Measurements from ENCODE around the gene FOXL3.

DNA sequence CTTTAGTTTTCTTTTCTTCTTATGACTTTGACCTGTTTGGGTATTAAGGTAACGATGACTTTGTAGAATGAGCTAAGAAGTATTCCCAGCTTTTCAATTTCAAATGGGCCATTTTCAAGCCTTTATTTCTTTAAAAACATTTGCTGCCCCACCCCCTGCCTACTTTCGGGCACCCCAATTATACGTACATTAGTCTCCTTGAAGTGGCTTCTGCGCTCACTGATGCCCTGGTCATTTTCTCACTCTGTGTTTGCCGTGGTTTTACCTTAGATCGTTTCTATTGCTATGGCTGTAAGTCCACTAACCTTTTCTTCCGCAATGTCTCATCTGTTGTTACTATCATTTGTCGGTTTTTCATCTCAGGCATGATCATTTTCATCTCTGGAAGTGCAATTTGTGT lies 24.9 kb downstream of the FOXL3 start:
- TF ChIP-seq TAF1 (IDR thresholded peaks at IDR 0.05; ENCODE audit: borderline replicate concordance, insufficient read depth, low read length) (no peak), POLR2AphosphoS5 (IDR thresholded peaks at IDR 0.05; ENCODE audit: low read depth, low read length) (no peak), SIN3A (IDR thresholded peaks at IDR 0.05; ENCODE audit: borderline replicate concordance, insufficient read depth, low read length) (no peak), FOXP2 (optimal IDR thresholded peaks at IDR 0.05; ENCODE audit: borderline replicate concordance, extremely low read depth, extremely low read length, insufficient read depth) (no peak)
- TF ChIP-seq, protein P1, sequence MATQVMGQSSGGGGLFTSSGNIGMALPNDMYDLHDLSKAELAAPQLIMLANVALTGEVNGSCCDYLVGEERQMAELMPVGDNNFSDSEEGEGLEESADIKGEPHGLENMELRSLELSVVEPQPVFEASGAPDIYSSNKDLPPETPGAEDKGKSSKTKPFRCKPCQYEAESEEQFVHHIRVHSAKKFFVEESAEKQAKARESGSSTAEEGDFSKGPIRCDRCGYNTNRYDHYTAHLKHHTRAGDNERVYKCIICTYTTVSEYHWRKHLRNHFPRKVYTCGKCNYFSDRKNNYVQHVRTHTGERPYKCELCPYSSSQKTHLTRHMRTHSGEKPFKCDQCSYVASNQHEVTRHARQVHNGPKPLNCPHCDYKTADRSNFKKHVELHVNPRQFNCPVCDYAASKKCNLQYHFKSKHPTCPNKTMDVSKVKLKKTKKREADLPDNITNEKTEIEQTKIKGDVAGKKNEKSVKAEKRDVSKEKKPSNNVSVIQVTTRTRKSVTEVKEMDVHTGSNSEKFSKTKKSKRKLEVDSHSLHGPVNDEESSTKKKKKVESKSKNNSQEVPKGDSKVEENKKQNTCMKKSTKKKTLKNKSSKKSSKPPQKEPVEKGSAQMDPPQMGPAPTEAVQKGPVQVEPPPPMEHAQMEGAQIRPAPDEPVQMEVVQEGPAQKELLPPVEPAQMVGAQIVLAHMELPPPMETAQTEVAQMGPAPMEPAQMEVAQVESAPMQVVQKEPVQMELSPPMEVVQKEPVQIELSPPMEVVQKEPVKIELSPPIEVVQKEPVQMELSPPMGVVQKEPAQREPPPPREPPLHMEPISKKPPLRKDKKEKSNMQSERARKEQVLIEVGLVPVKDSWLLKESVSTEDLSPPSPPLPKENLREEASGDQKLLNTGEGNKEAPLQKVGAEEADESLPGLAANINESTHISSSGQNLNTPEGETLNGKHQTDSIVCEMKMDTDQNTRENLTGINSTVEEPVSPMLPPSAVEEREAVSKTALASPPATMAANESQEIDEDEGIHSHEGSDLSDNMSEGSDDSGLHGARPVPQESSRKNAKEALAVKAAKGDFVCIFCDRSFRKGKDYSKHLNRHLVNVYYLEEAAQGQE (IDR thresholded peaks at IDR 0.05; ENCODE audit: insufficient read depth in 1 of 2, low read depth in 2 of 2, low read length in 2 of 2), result no peak
